ENCODE data around the gene MANSC4. TPM values are rescaled to one million over a fixed set of nuclear protein-coding genes. Genes with fewer than 3 reads are reported as not detected.

The MANSC4 gene
- total RNA-seq, 1 donor from 2014 or later = not detected

GRCh38 chr12:27807063-27807703, 27.1 kb upstream of the MANSC4 start:
- Mint-ChIP-seq H3K36me3 (ENCODE audit: low read depth) (no peaks in the 10 kb centered on the region), H3K9me3 (ENCODE audit: low read depth) (no peaks in the 10 kb centered on the region), H3K4me3 (ENCODE audit: unreplicated experiment) (no peak overlapping the region), H3K27ac (ENCODE audit: unreplicated experiment) (no peak overlapping the region), H3K27me3 (ENCODE audit: low read depth) (no peaks in the 10 kb centered on the region), H3K4me1 (ENCODE audit: low read depth) (peaks cover 12% of the 10 kb centered on the region)
- DNase-seq (ENCODE audit: low spot score) = no peak
- peak; percentile 22 for TF ChIP-seq CTCF (IDR thresholded peaks at IDR 0.05)

- Mint-ChIP-seq H3K4me3 (ENCODE audit: unreplicated experiment) (no peak overlapping the region), H3K27me3 (ENCODE audit: low read depth) (no peaks in the 10 kb centered on the region), H3K4me1 (ENCODE audit: low read depth) (peaks cover 12% of the 10 kb centered on the region), H3K27ac (ENCODE audit: unreplicated experiment) (no peak overlapping the region), H3K9me3 (ENCODE audit: low read depth) (no peaks in the 10 kb centered on the region), H3K36me3 (ENCODE audit: low read depth) (no peaks in the 10 kb centered on the region)
- no peak for TF ChIP-seq CTCF (IDR thresholded peaks at IDR 0.05)
- no peak for DNase-seq (ENCODE audit: low spot score)
These were observed 26.2 kb upstream of the MANSC4 start for GRCh38 chr12:27806259-27806658.

- Mint-ChIP-seq H3K4me1 (ENCODE audit: low read depth) (peaks cover 9% of the 10 kb centered on the region), H3K9me3 (ENCODE audit: low read depth) (no peaks in the 10 kb centered on the region), H3K36me3 (ENCODE audit: low read depth) (peaks cover 3% of the 10 kb centered on the region), H3K4me3 (ENCODE audit: unreplicated experiment) (no peak overlapping the region), H3K27ac (ENCODE audit: unreplicated experiment) (no peak overlapping the region), H3K27me3 (ENCODE audit: low read depth) (no peaks in the 10 kb centered on the region)
- DNase-seq (ENCODE audit: low spot score) = no peak
- no peak for TF ChIP-seq CTCF (IDR thresholded peaks at IDR 0.05)
These were observed 25.2 kb upstream of the MANSC4 start for GRCh38 chr12:27805238-27805637.

- H3K9me3 Mint-ChIP-seq (ENCODE audit: low read depth) = no peaks in the 10 kb centered on the region
- no peaks in the 10 kb centered on the region for H3K27me3 Mint-ChIP-seq (ENCODE audit: low read depth)
- peaks cover 5% of the 10 kb centered on the region for H3K4me1 Mint-ChIP-seq (ENCODE audit: low read depth)
- H3K4me3 Mint-ChIP-seq (ENCODE audit: unreplicated experiment) = no peak overlapping the region
- TF ChIP-seq CTCF (IDR thresholded peaks at IDR 0.05) = no peak
- H3K27ac Mint-ChIP-seq (ENCODE audit: unreplicated experiment) = no peak overlapping the region
- no peak for DNase-seq (ENCODE audit: low spot score)
- H3K36me3 Mint-ChIP-seq (ENCODE audit: low read depth) = peaks cover 10% of the 10 kb centered on the region
These were observed 22.9 kb upstream of the MANSC4 start for GRCh38 chr12:27802936-27803335.

- H3K9me3 Mint-ChIP-seq (ENCODE audit: low read depth) = no peaks in the 10 kb centered on the region
- DNase-seq (ENCODE audit: low spot score) = no peak
- H3K4me1 Mint-ChIP-seq (ENCODE audit: low read depth) = peaks cover 5% of the 10 kb centered on the region
These were observed 22.5 kb upstream of the MANSC4 start for GRCh38 chr12:27802511-27802910.

More at GRCh38 chr12:27802511-27802910, 22.5 kb upstream of the MANSC4 start:
- H3K27me3 Mint-ChIP-seq (ENCODE audit: low read depth) = no peaks in the 10 kb centered on the region
- H3K4me3 Mint-ChIP-seq (ENCODE audit: unreplicated experiment) = no peak overlapping the region
- TF ChIP-seq CTCF (IDR thresholded peaks at IDR 0.05) = no peak
- no peak overlapping the region for H3K27ac Mint-ChIP-seq (ENCODE audit: unreplicated experiment)
- H3K36me3 Mint-ChIP-seq (ENCODE audit: low read depth) = peaks cover 15% of the 10 kb centered on the region
